HG03469 (cell line): ENCODE data around the gene C10orf90.

Source experiments
- ATAC-seq: cut with Tn5 transposase; IDR thresholded peaks from one replicate; pipeline ENCODE4 v1.9.1; 2021; ENCODE audit warnings: mild to moderate bottlenecking, moderate library complexity, moderate number of reproducible peaks; ENCODE audit not compliant: unreplicated experiment

Gene C10orf90

DNA sequence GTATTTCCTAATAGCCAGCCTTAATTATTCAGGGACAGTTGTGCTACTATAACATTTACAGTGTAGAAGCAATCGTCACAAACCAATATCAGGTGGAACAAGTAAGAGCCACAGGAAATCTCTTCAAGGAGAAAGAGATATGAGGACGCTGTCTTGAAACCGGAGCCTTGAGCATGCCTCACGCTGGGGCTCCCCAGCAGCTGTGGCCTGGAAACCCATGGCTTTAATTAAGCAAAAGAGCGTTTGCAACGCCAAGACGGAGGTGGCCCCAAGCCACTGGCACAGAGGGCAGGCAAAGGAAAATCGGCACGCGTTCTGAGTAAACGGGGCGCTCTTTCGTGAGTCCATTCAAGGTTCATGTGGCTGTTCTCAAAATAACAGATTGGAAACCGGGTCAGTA is 84.4 kb downstream of the C10orf90 start:
- no peak for ATAC-seq

DNA sequence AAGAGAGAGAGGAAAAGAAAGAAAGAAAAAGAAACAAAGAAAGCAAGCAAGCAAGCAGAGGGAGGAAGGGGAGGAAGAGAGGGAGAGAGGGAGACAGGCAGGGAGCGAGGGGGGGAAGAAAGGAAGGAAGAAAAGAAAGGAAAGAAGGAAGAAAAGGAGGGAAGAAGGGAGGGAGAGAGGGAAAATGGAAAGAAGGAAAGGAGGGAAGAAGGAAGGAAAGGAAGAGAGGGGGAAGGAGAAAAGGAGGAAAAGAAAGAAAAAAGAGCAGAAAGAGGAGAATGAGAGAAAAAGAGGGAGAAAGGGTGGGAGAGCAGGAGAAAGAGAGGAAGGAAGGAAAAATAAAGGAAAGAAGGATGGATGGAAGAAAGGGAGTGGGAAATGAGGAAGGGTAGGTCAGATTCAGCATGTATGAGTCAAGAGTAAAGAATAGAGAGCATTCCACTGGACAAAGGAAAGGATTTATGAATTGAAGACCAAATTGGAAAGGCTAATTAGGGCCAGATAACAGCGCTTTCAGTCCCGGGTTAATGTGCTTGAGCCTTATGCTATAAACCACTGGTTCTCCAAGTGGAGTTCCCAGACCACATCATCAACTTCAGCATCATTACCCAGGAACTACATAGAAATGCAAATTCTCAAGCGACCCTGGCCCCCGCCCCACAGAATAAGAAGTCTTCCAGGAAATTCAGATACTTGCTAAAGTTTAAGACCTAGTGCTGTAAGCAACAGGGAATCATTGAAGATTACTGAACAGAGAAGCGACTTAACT is 85.1 kb downstream of the C10orf90 start:
- ATAC-seq = no peak

DNA sequence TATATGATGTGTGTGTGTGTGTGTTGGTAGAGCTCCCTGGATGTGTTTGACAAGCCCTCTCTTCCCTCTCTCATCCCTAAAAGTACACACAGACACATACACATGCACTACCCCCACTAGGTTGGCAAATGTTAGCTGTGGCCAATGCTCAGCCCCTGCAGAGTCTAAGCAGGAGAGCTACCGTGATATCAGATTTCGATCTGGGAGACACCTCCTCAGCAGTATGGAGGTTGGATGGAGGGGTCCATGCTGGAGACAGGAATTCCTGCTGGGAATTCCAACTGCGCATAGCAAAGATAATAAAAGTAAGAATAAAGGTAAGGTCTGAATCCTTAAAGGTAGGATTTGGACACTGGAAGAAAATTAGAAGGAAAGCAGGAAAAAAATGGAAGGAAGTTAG is 85.7 kb downstream of the C10orf90 start:
- ATAC-seq = no peak

DNA sequence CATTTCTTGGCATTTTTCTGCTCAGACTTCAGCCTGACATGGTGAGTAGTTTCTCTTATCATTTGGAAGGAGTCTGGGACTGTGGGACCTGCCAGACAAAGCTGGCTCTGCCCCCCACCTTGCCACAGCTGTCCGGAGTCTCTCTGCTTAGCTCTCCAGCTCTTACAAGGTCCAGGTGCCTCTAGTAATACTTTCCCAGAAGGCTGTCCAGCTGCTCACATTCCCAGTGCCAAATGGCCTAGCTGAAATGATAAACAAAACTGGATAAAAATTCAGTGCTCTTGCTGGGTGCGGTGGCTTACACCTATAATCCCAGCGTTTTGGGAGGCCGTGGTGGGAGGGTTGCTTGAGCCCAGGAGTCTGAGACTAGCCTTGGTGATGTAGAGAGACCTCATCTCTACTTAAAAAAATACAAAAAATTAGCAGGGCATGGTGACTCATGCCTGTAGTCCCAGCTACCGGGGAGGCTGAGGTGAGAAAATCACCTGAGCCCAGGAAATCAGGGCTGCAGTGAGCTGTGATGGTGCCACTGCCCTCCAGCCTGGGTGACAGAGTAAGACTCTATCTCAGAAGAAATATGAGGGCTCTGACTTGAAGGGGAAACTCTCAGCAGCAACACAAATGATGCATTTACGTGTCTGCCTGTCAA is 86.8 kb downstream of the C10orf90 start:
- ATAC-seq = no peak

DNA sequence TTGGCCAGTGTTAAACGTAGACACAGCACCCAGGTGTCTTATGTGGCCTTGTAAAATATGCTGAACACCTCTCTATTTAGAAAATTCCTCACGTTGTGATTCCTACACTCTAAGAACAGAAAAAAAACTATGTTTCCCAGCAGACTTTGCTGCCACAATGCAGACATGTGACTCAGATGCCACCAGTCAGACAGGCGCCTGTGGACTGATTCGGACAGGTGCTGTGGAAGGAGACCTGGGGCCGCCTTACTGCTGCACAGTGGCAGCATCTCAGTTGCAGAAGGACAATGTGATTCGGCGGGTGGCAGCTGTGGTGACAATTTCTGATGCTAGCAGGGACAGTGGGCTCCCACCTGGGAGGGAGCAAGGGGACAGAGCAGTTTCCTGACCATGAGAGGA is 88.8 kb downstream of the C10orf90 start:
- no peak for ATAC-seq

DNA sequence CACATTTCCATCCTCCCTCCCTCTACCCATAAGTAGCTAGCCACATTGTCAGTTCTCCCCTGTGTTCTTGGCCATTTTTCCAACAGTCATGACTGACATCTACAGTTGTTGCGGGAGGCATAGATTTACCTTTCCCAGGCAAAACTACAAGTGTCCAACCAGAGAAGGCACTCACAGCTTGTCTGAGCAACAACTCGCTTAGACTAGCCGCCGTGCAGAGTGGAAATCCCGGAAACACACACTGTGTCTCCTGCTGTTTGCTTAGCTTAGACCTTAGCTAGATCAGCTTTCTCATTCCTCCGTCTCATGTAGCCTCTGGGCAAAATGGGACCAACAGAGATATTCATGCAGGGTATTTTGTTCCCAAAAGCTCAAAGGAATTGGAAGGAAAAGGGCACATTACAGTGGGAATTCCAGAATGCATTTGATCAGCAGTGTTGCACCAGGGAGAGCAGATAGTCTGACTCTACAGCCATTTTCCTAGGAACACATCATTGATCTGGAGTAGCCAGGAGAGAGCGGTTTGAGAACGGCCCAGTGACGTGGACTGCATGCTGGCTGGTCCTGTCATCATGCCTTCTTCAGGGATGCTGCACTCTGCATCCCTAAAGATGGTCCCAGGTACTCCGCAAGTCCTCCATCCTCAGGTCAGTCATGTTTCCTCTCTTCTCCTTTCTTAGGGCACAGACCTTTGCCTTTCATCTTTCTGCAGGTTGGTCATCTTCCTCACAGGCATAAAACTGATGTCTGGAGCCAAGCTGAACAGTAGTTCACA is 89.4 kb downstream of the C10orf90 start:
- no peak for ATAC-seq

DNA sequence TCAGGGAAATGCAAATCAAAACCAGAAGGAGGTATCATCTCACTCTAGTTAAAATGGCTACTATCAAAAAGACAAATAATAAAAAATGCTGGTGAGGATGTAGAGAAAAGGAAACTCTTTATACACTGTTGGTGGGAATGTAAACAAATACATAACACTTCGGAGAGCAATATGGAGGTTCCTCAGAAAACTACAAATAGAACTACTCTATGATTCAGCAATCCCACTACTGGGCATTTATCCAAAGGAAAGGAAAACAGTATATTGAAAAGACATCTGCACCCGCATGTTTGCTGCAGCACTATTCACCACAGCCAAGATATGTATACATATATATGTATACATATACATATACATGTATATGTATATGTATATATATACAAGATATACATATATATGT is 94.2 kb downstream of the C10orf90 start:
- ATAC-seq = no peak

DNA sequence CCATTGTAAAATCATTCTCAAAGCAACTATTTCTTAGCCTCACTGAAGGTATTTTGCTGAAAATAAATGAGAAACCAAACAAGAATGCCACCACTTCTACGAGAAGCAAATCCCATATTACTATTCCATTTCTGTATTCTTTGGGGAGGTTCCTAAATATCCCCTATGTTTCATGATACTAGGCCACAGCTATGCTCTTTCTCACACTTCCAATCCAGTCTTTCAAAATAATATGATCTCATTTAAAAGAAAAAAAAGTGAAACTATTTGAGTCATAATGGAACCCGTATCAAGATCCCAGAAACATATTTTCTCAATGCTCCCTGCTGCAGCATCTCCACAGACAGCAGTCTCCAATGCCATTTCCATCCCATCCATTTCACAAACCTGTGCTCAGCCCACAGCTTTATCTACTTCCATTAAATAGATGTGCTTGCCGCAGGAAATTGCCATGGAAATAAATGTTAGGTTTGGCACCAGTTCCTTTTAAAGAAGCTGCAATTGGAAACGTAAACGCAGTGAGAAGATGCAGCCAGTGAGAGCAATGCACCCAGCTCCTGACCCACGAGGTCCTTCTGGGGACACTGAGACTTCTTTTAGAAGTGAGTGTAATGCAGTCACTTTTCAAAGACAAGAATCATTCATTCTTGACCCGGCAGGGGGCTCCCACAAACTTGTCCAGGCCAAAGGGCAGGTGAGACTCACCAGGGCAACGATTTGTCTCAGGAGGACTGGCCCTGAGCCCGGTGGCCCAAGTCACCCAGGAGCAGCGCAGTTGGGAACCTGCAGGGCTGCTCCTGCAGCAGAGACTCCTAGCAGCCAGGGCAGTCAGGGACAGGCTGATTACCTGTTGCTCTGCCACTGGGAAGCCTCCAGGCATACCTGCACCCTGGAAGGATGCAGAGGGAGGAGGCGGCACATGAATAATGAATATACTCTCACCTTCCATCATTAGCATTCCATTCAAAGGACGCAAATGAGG is 99.6 kb downstream of the C10orf90 start:
- ATAC-seq = no peak

DNA sequence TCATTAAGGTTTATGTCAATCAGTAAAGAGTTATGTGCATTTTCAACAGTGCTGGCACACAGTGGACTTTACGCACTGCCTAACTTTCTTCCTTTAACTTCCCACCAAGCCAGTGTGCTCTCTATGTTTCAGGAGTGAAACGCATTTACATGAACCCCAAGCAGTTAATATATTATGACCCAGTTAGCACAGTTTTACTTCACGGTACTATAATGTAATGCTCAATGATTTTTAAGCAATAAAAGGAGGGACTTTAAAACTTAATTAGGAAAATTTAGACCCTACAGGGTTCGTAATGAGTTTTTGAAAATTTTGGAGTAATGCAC is 100.3 kb downstream of the C10orf90 start:
- ATAC-seq = no peak

DNA sequence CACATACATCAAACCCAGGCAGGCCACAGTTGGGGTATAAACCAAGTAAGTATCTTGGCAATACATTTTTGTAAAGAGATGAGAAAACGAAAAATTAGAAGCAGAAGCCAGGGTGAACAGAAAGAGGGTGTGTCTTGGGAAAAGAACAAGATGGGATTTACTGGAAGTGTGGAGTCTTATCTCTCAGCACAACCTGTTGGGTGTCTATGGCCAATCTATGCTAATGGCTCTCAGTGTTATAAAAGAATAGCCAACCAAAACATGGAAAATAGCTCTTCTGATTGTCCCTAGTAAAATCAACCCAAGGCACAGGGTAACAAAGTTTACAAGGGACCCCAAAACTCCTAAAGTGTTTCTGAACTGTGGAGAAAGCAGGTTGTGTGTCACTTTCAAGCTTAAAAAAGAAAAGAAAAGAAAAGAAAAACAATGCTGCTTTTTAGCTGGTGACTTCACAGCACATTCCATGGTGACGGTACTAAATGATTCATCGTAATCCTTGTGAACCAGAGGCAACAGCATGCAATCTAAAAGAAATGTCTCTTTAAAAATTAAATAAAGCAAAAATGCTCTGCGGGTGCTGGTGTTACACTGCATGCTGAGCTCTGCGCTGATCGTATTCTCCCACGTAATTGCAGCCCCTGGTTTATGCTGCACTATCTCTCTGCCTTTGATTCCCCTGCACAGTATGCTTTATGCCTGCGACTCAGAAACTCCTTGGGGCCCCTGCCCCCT is 100.8 kb downstream of the C10orf90 start:
- ATAC-seq = no peak

DNA sequence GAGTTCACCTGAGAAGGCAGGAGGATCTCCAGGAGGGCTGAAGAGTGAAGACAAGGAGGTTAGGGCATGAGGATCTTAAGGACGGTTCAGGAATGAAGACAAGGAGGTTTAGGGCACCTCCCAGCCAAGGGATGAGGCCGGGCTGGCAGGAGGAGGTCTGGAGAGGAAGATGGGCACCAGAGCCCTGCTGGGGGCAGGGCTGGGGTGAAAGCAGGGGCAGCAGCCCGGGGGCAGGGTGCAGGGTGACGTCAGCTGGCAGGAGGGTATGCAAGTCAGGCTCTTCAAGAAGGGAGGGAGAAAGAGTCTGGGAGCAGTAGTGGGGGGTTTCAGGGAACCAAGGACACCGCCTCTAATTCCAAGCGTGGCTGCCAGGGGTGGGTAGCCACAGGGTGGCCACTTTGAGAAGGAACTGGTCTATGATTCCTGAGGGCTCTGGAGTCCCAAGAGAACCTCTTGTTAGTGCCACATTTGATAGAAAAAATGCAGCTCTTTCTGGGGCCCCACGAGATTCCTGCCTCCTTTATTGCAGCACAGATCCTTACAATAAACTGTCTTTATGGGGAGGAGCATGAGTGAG is 101.6 kb downstream of the C10orf90 start:
- ATAC-seq = no peak

DNA sequence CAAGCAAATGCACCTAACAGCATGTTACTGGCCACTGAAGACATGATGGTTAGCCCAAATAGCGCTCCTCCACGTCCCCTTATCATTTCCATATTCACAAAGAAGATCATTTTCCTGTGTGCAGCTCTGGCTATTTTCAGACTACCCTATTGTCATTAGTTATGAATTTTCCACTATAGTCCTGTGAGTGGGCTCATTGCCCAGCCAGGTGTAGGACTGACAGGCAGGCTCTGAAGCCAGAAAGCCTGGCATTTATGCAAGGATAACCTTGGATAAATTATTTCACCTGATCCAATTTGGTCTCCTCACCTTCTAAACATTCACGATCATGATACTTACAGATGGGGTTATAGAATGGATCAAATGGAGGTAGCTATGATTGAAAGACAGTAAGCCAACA is 104.6 kb downstream of the C10orf90 start:
- ATAC-seq = no peak

DNA sequence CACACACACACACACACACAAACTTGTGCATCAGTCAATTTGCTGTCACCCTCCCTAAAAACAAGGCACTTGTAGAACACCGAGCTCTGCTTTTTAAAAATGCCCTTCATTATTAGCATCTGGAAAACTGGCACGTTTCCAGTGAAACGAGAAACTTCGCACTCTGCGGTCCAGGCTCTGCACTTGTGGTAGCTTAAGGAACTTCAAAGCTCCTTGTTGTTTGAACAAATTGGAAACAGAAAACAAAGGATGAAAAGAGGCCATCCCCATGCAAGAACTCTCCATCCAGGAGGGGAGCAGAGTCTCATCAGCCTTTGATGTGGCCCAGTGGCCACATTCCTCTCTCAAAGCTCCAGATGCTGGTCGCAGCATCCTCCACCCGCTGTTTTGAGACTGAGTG is 105.1 kb downstream of the C10orf90 start:
- ATAC-seq = no peak

DNA sequence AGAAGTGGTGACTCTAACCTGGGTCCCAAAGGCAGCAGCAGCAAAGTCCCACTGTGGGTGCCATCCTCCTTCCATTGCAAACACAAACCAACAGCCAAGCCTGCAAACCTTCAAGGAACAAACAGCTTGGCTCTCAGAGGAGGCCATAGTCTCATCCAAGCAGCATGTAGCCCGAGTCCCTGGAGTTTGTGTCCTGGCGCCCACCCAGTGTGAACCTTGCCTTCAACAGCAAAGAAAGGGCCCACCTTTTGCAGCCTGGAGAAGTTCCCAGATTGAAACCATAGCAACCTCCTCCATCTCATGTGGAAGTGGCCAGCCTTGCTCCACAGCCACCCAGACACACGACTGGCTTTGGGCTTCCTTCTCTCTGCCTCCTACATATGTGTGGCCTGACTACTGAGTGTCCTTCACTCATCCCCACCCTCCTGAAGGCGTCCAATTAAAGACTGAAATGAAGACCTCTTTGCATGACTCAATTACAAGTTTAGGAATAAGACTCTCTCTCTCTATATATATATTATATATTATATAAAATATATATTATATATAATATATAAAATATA is 106.1 kb downstream of the C10orf90 start:
- ATAC-seq = no peak

DNA sequence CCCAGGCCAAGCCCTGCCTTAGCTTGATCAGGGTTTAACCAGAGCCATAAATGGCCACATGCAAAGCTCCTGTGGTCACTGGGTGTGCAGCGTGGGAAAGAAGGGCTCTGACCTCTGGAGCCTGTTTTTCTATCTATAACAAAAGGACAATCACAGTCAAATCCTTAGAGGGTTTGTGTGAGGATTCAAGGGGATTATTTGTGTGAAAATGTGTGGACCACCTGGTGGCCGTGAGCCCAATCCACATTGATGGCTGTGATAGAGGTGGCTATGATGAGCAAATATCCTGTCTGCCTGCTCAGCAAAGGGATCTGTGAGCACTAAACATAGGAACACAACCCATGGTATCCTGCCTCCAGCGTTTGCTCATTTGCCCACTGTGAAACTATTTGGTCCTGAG is 107.1 kb downstream of the C10orf90 start:
- no peak for ATAC-seq

DNA sequence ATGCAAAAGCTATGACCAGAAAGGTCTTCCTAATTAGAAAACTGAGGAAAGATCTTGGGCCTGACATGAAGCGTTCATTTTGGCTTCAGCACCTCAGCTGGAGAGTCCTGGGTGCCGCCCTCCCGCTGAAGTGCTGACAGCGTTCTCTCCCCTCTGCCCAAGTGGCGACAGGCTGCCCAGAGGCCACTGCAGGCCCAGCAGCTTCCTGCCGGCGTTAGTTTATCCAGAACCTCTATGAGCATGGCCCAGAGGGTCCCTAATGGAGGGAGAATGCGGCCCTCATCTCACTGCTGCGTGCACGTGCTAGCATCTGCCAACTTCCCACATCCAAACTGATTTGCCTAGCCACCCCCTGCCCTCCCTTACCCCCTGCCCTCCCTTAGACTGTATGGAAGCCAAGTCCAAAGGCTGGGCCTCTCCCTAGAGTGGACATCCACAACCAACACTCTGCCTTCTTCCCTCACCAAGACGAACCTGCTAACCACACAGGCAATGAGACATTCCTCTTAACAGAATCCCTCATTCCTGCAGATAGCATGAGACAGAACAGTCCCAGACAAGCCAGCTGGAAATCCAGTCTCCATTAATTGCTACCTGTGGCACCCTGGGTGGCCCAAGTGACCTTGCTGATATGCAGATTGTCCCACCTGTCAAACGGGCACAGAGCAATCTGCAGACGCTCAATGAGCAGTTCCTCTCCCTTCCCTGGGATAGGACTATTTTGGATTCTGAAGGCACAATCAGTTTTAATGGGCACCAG is 108.4 kb downstream of the C10orf90 start:
- no peak for ATAC-seq

DNA sequence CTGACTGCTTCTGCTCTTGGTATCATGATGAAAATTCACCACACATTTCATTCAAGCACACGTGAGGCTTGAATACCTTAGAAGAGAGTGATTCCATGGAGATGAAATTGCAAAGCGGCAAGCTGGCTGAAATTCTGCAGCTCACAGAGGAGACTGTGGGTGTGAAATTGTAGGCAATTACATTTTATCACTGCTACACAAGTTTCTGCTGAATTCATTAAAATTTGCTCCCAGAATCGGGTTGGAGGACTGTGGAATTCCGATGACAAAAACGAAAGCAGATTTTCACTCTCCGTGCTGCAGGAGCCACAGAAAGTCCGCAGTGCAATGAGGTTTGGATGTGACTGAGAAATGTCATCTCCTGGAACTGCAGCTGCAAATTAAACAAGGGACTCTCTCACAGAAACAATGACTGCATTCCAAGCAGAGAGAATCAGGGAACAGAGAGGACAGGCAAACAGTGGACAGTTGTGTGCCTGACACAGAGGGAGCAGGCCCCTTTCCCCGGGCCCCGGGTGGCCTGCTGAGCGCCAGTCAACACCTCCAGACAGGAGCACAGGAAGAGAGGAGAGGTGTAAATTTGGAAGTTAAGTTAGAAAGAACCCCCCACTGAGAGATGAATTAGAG is 109.1 kb downstream of the C10orf90 start:
- no peak for ATAC-seq

DNA sequence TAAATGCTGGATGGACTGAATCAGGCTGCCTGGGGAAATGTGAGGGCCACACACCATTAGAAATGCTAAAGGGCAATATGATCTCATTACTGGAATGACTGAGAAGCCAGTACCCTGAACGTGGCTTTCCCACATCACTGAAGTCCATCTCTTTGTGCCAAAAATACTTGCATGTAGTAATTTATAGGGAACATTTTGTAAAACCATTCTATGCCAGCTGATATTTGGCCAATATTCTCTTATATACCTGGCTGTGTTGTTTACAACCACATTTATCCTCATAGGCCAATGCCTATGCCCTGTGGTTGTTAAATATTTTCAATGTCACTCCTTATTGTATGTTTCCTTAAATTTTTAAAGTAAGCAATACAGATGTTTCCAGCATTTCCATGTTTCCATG is 111.6 kb downstream of the C10orf90 start:
- ATAC-seq = no peak
